ENCODE results near the gene PANX2.
"Not testable (repeated sequence)": the region's sequence is repeated elsewhere in the genome, so short reads cannot be mapped to it uniquely, and the experiment has no call there.

PANX2 gene, protein sequence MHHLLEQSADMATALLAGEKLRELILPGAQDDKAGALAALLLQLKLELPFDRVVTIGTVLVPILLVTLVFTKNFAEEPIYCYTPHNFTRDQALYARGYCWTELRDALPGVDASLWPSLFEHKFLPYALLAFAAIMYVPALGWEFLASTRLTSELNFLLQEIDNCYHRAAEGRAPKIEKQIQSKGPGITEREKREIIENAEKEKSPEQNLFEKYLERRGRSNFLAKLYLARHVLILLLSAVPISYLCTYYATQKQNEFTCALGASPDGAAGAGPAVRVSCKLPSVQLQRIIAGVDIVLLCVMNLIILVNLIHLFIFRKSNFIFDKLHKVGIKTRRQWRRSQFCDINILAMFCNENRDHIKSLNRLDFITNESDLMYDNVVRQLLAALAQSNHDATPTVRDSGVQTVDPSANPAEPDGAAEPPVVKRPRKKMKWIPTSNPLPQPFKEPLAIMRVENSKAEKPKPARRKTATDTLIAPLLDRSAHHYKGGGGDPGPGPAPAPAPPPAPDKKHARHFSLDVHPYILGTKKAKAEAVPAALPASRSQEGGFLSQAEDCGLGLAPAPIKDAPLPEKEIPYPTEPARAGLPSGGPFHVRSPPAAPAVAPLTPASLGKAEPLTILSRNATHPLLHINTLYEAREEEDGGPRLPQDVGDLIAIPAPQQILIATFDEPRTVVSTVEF

DNA sequence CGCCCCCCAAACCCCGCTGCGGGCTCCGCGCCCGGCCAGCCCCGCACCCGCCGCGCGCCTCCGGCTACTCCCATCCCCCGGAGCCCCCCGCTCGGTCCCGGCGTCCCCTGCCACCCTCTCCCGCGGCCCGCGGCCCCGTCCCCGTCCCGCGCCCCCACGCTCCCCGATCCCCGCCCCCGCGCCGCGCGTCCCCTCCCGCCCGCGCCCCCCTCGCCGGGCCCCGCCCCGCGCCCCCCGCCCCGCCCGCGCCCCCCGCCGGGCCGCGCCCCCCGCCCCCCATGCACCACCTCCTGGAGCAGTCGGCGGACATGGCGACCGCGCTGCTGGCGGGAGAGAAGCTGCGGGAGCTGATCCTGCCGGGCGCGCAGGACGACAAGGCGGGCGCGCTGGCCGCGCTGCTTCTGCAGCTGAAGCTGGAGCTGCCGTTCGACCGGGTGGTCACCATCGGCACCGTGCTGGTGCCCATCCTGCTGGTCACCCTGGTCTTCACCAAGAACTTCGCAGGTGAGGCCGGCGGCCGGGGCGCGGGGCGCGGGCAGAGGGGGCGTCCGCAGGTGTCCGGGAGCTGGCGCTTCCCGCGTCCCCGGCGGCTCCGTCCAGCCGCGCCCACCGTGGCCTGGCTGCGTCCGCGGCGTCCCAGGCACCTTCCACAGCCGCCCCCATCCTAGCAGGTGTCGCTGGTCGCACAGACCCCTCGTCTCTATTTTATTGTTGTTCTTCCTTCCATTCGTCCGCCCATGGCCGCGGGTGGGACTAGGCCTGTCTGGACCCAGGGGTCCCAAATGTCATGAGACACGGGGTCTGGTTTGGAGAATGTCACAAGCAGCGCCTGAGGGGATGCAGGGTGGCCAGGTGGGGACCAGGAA, at the start of gene PANX2:
Gene PANX2 (plus strand): TSS at position 279 of the 866 bp plus-strand sequence. CDS start 0 bp downstream, at position 279.
- DNase-seq, result peak in 1 of 42 donors; percentile 6
- intact Hi-C loops (cut with DNase I), result no loop called here

DNA sequence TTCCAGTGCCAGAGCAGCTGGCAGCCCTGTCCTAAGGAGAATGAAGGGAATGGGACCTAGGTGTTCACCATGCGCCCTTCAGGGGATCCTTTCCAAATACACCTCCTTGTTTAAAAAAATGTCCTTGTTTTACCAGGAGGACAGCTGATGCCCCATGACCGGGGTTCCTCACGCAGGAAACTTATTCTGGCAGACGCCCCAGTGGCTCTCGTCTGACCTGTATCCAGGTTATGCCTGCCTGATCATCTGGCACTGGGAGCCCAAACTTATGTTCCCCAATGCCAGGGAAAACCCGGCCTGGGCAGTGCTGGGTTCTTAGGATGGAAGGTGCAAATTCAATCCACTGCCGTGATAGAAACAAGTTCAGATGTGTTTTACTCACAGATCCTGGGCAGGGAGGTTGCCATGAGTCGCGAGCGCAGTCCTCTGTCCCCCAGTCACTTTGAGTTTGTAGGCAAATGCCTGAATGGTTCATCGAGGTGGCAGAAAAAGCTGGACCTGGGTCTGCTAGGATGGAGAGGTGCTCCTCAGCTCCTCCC, 49.3 kb upstream of the PANX2 start:
- peak in 2 of 42 donors; percentile 26 to 30 for DNase-seq
- intact Hi-C loops (cut with DNase I), result no loop called here

DNA sequence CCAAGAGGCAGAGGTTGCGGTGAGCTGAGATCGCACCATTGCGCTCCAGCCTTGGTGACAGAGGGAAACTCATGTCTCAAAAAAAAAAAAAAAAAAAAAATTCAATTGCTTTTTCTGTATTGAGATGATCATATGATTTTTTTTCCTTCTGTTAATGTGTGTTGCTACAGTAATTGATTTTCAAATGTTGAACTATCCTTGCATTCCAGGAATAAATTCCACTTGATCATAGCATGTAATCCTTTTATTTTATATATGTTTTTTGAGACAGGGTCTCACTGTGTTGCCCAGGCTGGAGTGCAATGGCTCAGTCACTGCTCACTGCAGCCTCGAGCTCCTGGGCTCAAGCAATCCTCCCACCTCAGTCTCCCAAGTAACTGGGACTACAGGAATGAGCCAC, 47.4 kb upstream of the PANX2 start:
- intact Hi-C loops (cut with DNase I), result no loop called here
- peak in 1 of 42 donors; percentile 5 for DNase-seq

DNA sequence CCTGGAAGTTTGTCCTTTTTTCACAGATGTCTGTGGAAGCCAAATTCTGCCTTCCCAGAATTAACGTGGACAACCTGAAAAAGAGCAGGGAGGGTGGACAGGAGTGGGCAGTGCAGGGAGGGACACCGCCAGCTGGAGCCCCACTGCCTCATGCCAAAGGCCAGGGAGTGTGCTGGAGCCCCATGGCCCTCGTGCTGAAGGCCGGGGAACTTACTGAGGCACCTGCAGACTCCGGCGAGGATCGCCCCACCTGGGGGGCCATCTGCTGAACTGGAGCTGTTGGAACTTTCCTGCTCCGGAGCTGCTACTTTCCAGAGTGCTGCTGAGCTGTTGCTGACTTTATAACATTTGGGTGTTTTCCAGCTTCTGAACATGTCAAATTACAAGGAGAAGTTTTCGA, 45.5 kb upstream of the PANX2 start:
- peak in 1 of 42 donors; percentile 6 for DNase-seq
- intact Hi-C loops (cut with DNase I), result no loop called here

DNA sequence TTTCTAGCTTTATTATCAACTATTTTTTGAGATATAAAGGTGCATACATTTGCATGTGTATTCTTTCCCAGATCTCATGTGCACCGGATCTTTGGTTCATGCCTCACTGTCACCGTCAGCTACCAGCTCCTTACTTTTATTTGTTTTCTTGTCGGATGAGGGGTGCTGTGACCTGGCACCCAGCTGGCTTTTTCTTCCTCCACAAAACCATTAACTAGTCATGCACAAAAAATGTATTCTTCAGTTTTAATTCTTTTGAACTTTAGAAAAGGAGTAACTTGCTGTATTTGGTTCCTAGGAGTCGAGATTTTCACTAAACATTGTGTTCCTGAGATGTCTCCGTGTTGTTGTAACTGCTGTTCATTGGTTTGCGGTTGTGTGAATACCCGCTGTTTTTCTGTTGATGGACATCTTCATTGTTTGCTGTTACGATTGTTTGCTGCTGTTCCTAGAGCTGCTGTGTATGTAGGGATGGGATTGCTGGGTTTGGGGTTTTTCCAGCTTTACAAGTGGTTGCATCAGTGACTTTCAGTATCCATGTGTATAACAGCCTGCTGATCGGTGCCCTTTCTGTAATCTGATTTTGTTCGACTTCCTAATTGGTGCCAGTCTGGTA, 41.3 kb upstream of the PANX2 start:
- peak in 2 of 42 donors; percentile 9 to 15 for DNase-seq
- intact Hi-C loops (cut with DNase I), result no loop called here

DNA sequence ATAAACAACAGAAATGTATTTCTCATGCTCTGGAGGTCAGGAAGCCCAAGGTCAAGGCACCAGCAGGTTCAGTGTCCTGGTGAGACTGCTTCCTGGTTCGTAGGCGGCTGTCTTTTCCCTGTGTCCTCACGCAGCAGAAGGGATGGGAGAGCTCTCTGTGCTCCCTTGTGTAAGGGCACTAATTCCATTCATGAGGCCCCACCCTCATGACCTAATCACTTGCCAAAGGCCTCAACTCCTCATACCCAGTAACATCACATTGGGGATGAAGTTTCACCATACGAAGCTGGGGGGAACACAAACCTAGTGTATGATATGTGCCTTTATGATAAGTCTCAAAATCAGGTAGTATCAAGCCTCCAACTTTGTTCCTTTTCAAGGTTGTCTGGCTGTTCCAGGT, 38.6 kb upstream of the PANX2 start:
- no peak for DNase-seq
- intact Hi-C loops (cut with DNase I), result no loop called here

DNA sequence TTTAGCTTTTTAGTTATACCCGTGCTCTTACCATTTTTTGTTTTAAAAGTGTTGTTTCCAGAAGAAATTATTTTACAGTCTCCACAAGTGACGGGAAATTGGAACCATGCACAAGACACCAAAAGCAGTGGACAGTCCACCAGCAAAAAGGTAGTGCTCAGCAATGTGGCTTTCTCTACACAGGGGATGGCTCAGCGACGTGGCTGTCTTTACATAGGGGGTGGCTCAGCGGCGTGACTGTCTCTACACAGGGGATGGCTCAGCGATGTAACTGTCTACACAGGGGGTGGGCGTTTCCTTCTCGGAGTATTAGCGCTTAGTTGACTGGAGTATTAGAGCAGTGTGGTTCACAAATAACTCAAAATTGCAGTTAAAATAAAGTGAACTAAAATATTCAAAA, 36.0 kb upstream of the PANX2 start:
- intact Hi-C loops (cut with DNase I), result no loop called here
- peak in 2 of 42 donors; percentile 1 to 17 for DNase-seq

DNA sequence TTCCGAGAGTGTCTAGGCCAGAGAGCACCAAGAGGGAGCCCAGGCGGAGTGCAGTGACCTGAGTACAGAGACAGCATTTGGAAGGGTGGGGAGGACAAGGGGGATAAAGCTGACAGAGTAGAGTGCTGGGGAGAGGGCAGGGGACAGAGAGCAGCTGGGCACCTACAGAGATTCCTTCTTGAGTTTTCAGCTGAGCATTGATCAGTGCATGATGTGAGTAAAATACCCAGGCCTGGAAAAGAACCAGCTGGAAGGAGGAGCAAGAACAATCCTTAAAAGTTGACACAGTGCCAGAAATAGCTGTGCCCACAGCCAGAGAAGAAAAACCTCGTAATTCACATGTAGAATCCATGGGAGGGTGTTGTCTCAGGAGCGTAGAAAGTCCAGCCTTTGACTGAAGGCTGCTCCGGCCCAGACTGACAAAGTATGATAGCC, 33.9 kb upstream of the PANX2 start:
- intact Hi-C loops (cut with DNase I), result no loop called here
- DNase-seq, result peak in 3 of 42 donors; percentile 1 to 14 (median 11)

DNA sequence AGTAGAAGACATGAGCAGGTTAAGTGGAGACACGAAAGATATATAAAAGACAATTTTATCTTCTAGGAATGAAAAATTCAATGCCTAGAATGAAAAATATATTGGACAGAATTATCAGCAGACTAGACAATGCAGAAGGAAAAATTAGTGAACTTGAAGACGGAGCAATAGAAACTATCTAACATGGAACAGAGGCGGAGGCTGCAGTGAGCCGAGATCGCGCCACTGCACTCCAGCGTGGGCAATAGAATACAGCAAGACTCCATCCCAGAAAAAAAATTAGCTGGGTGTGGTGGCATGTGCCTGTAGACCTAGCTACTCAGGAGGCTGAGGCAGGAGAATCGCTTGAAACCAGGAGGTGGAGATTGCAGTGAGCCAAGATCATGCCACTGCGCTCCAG, 33.3 kb upstream of the PANX2 start:
- peak in 2 of 42 donors; percentile 11 to 18 for DNase-seq
- intact Hi-C loops (cut with DNase I), result not testable (repeated sequence)

DNA sequence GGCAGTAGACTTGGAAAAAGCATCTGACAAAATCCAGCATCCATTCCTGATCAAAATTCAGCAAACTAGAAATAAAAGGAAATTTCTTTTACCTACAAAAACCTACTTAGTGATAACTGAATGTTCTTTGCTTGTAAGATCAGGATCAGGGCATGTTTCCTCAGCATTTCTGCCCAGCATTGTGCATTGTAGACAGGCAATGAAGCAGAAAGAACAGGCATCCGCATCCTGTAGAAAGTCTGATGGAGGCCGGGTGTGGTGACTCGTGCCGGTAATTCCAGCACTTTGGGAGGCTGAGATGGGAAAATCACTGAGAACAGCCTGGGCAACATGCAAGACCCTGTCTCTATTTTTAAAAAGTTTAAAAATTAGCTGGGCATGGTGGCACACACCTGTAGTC, 32.5 kb upstream of the PANX2 start:
- intact Hi-C loops (cut with DNase I), result no loop called here
- peak in 2 of 42 donors; percentile 3 to 10 for DNase-seq

DNA sequence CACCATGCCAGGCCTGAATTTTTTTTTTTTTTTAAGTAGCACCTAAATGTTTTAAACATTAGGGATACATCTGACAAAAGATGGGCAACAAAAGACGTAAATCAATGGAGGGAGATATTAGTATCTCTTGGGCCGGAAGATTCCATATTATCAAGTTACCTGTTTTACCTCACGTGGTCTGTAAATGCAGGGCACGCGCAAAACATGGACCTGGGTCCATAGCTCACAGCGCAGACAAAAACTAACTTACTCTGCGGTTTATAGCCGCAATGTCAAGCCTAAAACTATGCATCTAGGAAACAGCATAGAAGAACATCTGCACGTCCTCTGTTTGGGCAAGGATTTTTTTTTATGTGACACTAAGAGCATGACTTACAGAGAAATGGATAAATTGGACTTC, 31.5 kb upstream of the PANX2 start:
- intact Hi-C loops (cut with DNase I), result no loop called here
- DNase-seq, result peak in 1 of 42 donors; percentile 5

DNA sequence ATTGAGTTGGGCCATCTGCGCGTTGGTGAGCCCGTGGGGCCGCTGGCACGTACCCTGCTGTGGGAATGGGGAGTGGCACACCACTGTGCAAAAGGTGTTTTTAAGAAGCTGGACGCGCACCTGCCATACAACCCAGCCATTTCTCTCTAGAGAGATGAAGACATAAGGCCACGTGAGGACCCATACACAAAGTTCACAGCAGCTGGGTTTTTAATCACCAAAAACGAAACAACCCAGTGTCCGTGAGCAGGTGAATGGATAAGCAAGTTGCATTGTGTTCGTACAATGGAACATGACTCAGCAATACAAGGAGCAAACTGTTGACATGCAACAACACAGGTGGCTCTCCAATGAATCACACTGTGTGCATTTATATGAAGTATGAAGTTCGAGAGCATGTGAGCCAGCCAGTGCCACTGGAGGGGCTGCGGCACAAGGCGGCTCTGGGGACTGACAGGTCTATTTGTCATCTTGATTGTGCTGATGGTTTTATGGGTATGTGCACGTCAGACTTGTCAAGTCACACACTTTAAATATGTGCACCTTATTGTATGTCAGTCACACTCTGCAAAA, 30.6 kb upstream of the PANX2 start:
- intact Hi-C loops (cut with DNase I), result no loop called here
- peak in 3 of 42 donors; percentile 4 to 7 (median 6) for DNase-seq

DNA sequence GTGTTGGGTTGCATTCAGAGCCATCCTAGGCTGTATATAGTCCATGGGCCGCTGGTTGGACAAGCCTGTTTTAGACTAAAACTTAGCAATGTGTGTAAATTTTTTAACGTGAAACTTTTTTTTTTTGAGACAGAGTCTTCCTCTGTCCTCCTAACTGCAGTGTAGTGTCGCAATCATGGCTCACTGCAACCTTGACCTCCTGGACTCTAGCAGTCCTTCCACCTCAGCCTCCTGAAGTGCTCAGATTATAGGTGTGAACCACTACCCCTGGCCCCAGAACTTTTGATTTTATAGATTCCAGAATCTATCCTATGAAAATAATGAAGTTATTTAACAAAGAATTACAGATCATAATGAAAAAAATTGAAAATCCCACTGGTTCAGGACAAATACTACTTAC, 29.9 kb upstream of the PANX2 start:
- DNase-seq, result peak in 1 of 42 donors; percentile 12
- intact Hi-C loops (cut with DNase I), result no loop called here

DNA sequence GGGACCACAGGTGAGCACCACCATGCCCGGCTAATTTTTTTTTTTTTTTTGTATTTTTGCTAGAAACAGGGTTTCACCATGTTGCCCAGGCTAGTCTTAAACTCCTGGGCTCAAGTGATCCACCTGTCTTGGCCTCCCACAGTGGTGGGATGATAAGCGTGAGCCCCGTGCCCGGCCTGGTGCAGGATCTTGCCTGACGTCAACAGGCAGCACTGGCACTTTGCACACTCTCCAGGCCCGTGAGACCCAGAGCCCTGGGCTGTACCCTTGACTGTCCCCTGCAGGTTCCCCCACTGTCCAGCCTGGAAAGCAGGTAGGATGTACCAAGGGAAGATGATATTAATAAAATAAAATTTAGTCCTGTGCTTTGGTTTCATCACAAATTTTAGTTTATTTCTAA, 29.1 kb upstream of the PANX2 start:
- intact Hi-C loops (cut with DNase I), result no loop called here

DNA sequence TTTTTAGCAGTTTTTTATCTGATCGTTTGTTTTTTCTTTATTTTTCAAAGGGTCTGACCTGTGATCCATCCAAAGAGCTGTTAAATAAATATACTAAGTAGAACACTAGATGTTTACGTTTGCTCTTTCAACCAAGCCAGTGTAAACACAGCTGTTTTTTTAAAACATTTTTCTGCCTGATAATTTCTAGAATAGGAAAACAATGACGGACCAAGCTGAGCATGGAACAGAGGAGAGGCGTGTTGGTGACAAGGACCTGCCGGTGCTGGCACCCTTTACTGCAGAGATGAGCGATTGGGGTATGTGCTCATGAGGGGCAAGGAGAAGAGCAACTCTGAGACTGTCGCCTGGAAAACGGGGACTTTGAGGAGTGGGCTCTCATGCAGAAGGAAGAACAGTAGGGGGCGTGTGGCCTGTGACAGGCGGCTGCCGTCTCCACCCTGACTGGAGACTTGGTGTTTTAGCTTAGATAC, 28.6 kb upstream of the PANX2 start:
- DNase-seq, result peak in 1 of 42 donors; percentile 31
- intact Hi-C loops (cut with DNase I), result no loop called here

More for the DNA sequence above, 29.1 kb upstream of the PANX2 start:
- peak in 2 of 42 donors; percentile 30 to 32 for DNase-seq

DNA sequence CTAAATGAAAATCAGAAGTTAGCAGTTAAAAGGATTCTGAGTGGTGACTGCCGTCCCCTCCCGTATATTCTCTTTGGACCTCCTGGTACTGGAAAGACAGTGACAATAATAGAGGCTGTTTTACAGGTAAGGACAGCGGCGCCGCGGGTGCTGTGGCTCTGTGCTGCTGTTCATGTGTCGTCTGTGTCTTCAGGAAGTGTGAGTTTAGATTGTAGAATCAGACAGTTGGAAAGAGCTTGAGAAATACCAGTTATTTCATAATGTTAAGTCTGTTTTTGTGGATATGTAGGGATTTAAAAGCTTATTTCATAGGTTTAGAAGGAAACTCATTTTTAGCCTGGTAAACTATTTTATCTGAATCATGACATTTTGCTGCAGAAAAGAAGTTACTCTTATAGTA, 27.4 kb upstream of the PANX2 start:
- intact Hi-C loops (cut with DNase I), result no loop called here
- DNase-seq, result peak in 2 of 42 donors; percentile 2 to 10

DNA sequence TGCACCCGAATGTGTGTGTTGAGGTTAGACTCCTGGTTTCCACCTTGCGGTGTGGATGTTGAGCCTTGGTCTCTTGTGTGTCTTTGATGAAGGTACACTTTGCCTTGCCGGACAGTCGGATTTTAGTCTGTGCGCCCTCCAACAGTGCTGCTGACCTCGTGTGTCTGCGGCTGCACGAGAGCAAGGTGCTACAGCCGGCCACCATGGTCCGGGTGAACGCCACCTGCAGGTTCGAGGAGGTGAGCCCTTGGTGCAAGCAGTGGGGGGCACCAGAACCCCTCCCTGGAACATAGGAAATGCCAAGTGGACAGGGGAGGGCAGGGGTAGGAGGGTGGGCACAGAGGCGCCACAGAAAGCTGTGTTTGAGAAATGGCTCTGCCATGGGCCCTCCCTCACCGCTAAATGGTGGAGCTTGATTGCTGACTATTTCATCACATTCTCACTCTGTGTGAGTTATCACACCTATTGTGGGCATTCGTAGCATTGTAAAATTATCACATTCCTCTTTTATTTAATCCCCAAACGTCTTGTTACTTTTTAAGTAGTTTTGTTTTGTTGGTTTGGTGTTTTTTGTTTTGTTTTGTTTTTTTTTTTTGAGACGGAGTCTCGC, 26.4 kb upstream of the PANX2 start:
- intact Hi-C loops (cut with DNase I), result no loop called here
- peak in 1 of 42 donors; percentile 10 for DNase-seq
